ENCODE data around the gene LIN7B. TPM values are rescaled to one million over a fixed set of nuclear protein-coding genes. Genes with fewer than 3 reads are reported as not detected.
A peak's percentile ranks its signal among the peaks of the same experiment; 100 is the strongest.

Gene LIN7B
- polyA plus RNA-seq, 1 of the 3 experiments (the other 2 are of a cell fraction), result 20.8 TPM

- Histone ChIP-seq H3K79me2 (ENCODE audit: insufficient read depth) (peaks cover 37% of the 10 kb centered on the region), H3K27ac (ENCODE audit: low read depth in 2 of 2, low read length in 1 of 2) (no peak overlapping the region), H2AFZ (ENCODE audit: low read depth) (no peak overlapping the region), H3K9me3 (no peaks in the 10 kb centered on the region), H3K36me3 (replicated peaks in 1 of 2; ENCODE audit: control insufficient read depth in 1 of 2, insufficient read depth in 2 of 2, low read length in 1 of 2) (peaks cover 43 to 81% of the 10 kb centered on the region in 2 experiments), H3K4me1 (ENCODE audit: control insufficient read depth in 1 of 2, insufficient read depth in 2 of 2, low read depth in 1 of 2, low read length in 1 of 2) (peaks cover 0 to 3% of the 10 kb centered on the region in 2 experiments; a peak in 1 of 4 replicates), H3F3A (replicated peaks; ENCODE audit: insufficient read depth) (peaks cover 56% of the 10 kb centered on the region), H3K4me3 (ENCODE audit: low read depth in 2 of 2, low read length in 1 of 2) (no peak overlapping the region), H3K4me2 (no peak overlapping the region), H3K9me2 (no peaks in the 10 kb centered on the region), H4K20me1 (ENCODE audit: insufficient read depth) (peaks cover 55% of the 10 kb centered on the region), H3K27me3 (ENCODE audit: insufficient read depth) (no peaks in the 10 kb centered on the region), H3K9ac (no peak overlapping the region)
- TF ChIP-seq GABPA (IDR thresholded peaks at IDR 0.05; ENCODE audit: low read depth), result no peak
- TF ChIP-seq POLR2AphosphoS5 (IDR thresholded peaks at IDR 0.05; ENCODE audit: low read depth, low read length), result peak; percentile 36; the same call in 1 of the 2 replicates
- POLR2A ChIA-PET, result no interaction called here
- CTCF ChIA-PET, result interaction anchor here (0.9 to 2.9 kb wide), 7 partner anchors 16 to 121 kb away, joined by 3 to 19 read pairs (median 10); partner anchors contain the start of gene PPFIA3
- no peak for DNase-seq
- WGBS (ENCODE audit: low lambda C conversion rate), result 90% methylated on average over 30 of the region's 30 CpGs
Observed at GRCh38 chr19:49104229-49104864, 9.8 kb upstream of the LIN7B start.

- Histone ChIP-seq H3K4me3 (ENCODE audit: low read depth in 2 of 2, low read length in 1 of 2) (no peak overlapping the region; a peak in 1 of 4 replicates), H4K20me1 (ENCODE audit: insufficient read depth) (peaks cover 53% of the 10 kb centered on the region), H3K4me2 (no peak overlapping the region), H3K36me3 (replicated peaks in 1 of 2; ENCODE audit: control insufficient read depth in 1 of 2, insufficient read depth in 2 of 2, low read length in 1 of 2) (peaks cover 29 to 73% of the 10 kb centered on the region in 2 experiments), H3K4me1 (ENCODE audit: control insufficient read depth in 1 of 2, insufficient read depth in 2 of 2, low read depth in 1 of 2, low read length in 1 of 2) (peaks cover 3 to 13% of the 10 kb centered on the region in 2 experiments; a peak in 2 of 4 replicates), H3K79me2 (ENCODE audit: insufficient read depth) (peaks cover 24% of the 10 kb centered on the region), H3F3A (replicated peaks; ENCODE audit: insufficient read depth) (peaks cover 73% of the 10 kb centered on the region), H3K9ac (no peak overlapping the region), H3K9me3 (no peaks in the 10 kb centered on the region), H3K27me3 (ENCODE audit: insufficient read depth) (no peaks in the 10 kb centered on the region), H3K9me2 (no peaks in the 10 kb centered on the region), H3K27ac (ENCODE audit: low read depth in 2 of 2, low read length in 1 of 2) (no peak overlapping the region), H2AFZ (ENCODE audit: low read depth) (no peak overlapping the region)
- CTCF ChIA-PET, result interaction anchor here (0.6 to 2.9 kb wide), 22 partner anchors 8 to 113 kb away, joined by 3 to 43 read pairs (median 5); partner anchors contain the start of genes LIN7B, PPFIA3 and RUVBL2
- POLR2A ChIA-PET, result interaction anchor here (1.3 kb wide), 1 partner anchor 9 kb away, joined by 4 read pairs; no protein-coding TSS in a partner anchor
- peak; percentile 80 for DNase-seq
- no peak for TF ChIP-seq RCOR1 (IDR thresholded peaks at IDR 0.05; ENCODE audit: low read length)
- peak; percentile 62; the same call in 1 of the 2 replicates for TF ChIP-seq MXI1 (IDR thresholded peaks at IDR 0.05; ENCODE audit: low read depth, low read length)
- no peak for TF ChIP-seq TCF12 (IDR thresholded peaks at IDR 0.05)
- TF ChIP-seq TAF1 (IDR thresholded peaks at IDR 0.05; ENCODE audit: borderline replicate concordance, low read depth, low read length), result no peak
- TF ChIP-seq CTCF (IDR thresholded peaks at IDR 0.05), result peak; percentile 90
- no peak for TF ChIP-seq EP300 (IDR thresholded peaks at IDR 0.05; ENCODE audit: borderline replicate concordance in 1 of 2, low read depth in 1 of 2, low read length in 1 of 2)
- peak; percentile 32; the same call in 1 of the 2 replicates for TF ChIP-seq SMC3 (IDR thresholded peaks at IDR 0.05; ENCODE audit: low read depth, low read length)
- TF ChIP-seq PBX3 (IDR thresholded peaks at IDR 0.05), result no peak
- no peak for TF ChIP-seq CHD2 (IDR thresholded peaks at IDR 0.05; ENCODE audit: low read length, partially characterized antibody)
- TF ChIP-seq YY1 (IDR thresholded peaks at IDR 0.05; ENCODE audit: low read depth), result no peak
- no peak for TF ChIP-seq SIN3A (IDR thresholded peaks at IDR 0.05; ENCODE audit: borderline replicate concordance, low read depth, low read length)
- no peak for TF ChIP-seq FOXM1 (IDR thresholded peaks at IDR 0.05; ENCODE audit: low read depth)
- no peak for TF ChIP-seq USF2 (IDR thresholded peaks at IDR 0.05; ENCODE audit: borderline replicate concordance, low read depth, low read length)
- TF ChIP-seq ZBTB33 (IDR thresholded peaks at IDR 0.05; ENCODE audit: borderline replicate concordance, low read depth), result no peak
- TF ChIP-seq NFIC (IDR thresholded peaks at IDR 0.05; ENCODE audit: borderline replicate concordance), result no peak
- no peak for TF ChIP-seq JUND (IDR thresholded peaks at IDR 0.05)
- TF ChIP-seq MEF2A (IDR thresholded peaks at IDR 0.05; ENCODE audit: borderline replicate concordance, low read depth), result no peak
- TF ChIP-seq RAD21 (IDR thresholded peaks at IDR 0.05; ENCODE audit: low read length), result peak; percentile 41
- no peak for TF ChIP-seq USF1 (IDR thresholded peaks at IDR 0.05; ENCODE audit: borderline replicate concordance, low read depth)
- WGBS (ENCODE audit: low lambda C conversion rate), result 51% methylated on average over 12 of the region's 12 CpGs
Observed at GRCh38 chr19:49106648-49107135, 7.5 kb upstream of the LIN7B start.
